SK-N-MC (cell line): ENCODE results near the gene DCUN1D2.
"Not testable (repeated sequence)": the region's sequence is repeated elsewhere in the genome, so short reads cannot be mapped to it uniquely, and the experiment has no call there.

Experiments
- DNase-seq: peaks from one replicate; pipeline ENCODE4 v3.0.0-alpha.2; 2011; ENCODE audit warnings: low read depth, low spot score
- H3K27ac ChIP-seq: fragments of 200-600 bp; sonication (generic); 2 replicates; pipeline ENCODE4 v1.5.1; 2016; ENCODE audit warnings: mixed run types
- H3K36me3 ChIP-seq: fragments of 200-600 bp; sonication (generic); 2 replicates; pipeline ENCODE4 v1.6.1; 2017; ENCODE audit warnings: antibody characterized with exemption, low read length, mixed read lengths; ENCODE audit not compliant: insufficient read depth
- H3K4me3 ChIP-seq: fragments of 200-600 bp; sonication (generic); 2 replicates; pipeline ENCODE4 v1.5.1; 2016
- H3K9ac ChIP-seq: fragments of 200-600 bp; sonication (generic); 2 replicates; pipeline ENCODE4 v1.8.0; 2017; ENCODE audit warnings: mixed run types, mixed read lengths; ENCODE audit not compliant: insufficient read length
- H3K9me3 ChIP-seq: fragments of 200-600 bp; sonication (generic); 2 replicates; pipeline ENCODE4 v1.6.1; 2017; ENCODE audit warnings: low read depth, mild to moderate bottlenecking, antibody characterized with exemption, low read length, moderate library complexity, mixed read lengths
- EZH2 ChIP-seq: fragments of 200-600 bp; sonication (generic); IDR thresholded peaks from one replicate; pipeline ENCODE4 v1.6.1; 2017; ENCODE audit warnings: antibody characterized with exemption
- FOXP2 ChIP-seq: optimal IDR thresholded peaks from 2 replicates; pipeline ENCODE3; 2011; ENCODE audit warnings: mild to moderate bottlenecking, moderate library complexity; ENCODE audit not compliant: insufficient read depth; ENCODE audit errors: extremely low read length, control extremely low read depth
- POLR2AphosphoS5 ChIP-seq: IDR thresholded peaks from 2 replicates; pipeline ENCODE4 v1.6.1; 2012; ENCODE audit warnings: mild to moderate bottlenecking, low read depth, low read length, borderline replicate concordance

The DCUN1D2 gene

GRCh38 chr13:113526466-113527220 lies 36.1 kb upstream of the DCUN1D2 start:
- Histone ChIP-seq H3K27ac (no peak overlapping the region), H3K9me3 (no peaks in the 10 kb centered on the region), H3K9ac (no peak overlapping the region), H3K36me3 (peaks cover 11% of the 10 kb centered on the region), H3K4me3 (no peak overlapping the region)
- DNase-seq: no peak
- TF ChIP-seq EZH2 (no peak), FOXP2 (no peak), POLR2AphosphoS5 (no peak)

GRCh38 chr13:113522438-113522837 lies 31.9 kb upstream of the DCUN1D2 start:
- not testable (repeated sequence) for H3K4me3 ChIP-seq, H3K9me3 ChIP-seq, H3K9ac ChIP-seq, H3K27ac ChIP-seq, DNase-seq
- peaks cover 11% of the 10 kb centered on the region for H3K36me3 ChIP-seq

- Histone ChIP-seq H3K9me3 (no peaks in the 10 kb centered on the region), H3K36me3 (peaks cover 8% of the 10 kb centered on the region), H3K4me3 (no peak overlapping the region), H3K9ac (no peak overlapping the region), H3K27ac (no peak overlapping the region)
- no peak for DNase-seq
- TF ChIP-seq POLR2AphosphoS5 (no peak), FOXP2 (no peak), EZH2 (no peak)
These were observed 30.1 kb upstream of the DCUN1D2 start for GRCh38 chr13:113520571-113520970.

- Histone ChIP-seq H3K9ac (no peak overlapping the region), H3K27ac (no peak overlapping the region), H3K36me3 (peaks cover 4% of the 10 kb centered on the region; the same call in 1 of the 2 replicates), H3K4me3 (no peak overlapping the region), H3K9me3 (no peaks in the 10 kb centered on the region)
- TF ChIP-seq POLR2AphosphoS5: no peak
- TF ChIP-seq EZH2: no peak
- TF ChIP-seq FOXP2: no peak
- no peak for DNase-seq
These were observed 29.0 kb upstream of the DCUN1D2 start for GRCh38 chr13:113519556-113519955.

GRCh38 chr13:113518076-113518803 lies 27.7 kb upstream of the DCUN1D2 start:
- Histone ChIP-seq H3K36me3 (peaks cover 3% of the 10 kb centered on the region; the same call in 1 of the 2 replicates), H3K9ac (no peak overlapping the region), H3K27ac (peak overlapping the region; percentile 45; the same call in 1 of the 2 replicates), H3K4me3 (no peak overlapping the region), H3K9me3 (no peaks in the 10 kb centered on the region)
- TF ChIP-seq POLR2AphosphoS5 (no peak), EZH2 (no peak), FOXP2 (no peak)
- DNase-seq: no peak

- H3K27ac ChIP-seq: no peak overlapping the region
- H3K4me3 ChIP-seq: no peak overlapping the region
- no peaks in the 10 kb centered on the region for H3K9me3 ChIP-seq
- H3K9ac ChIP-seq: no peak overlapping the region
- no peak for DNase-seq
- TF ChIP-seq EZH2 (no peak), FOXP2 (no peak), POLR2AphosphoS5 (no peak)
- H3K36me3 ChIP-seq: peaks cover 7% of the 10 kb centered on the region; the same call in 1 of the 2 replicates
These were observed 24.3 kb upstream of the DCUN1D2 start for GRCh38 chr13:113514847-113515246.

DNA sequence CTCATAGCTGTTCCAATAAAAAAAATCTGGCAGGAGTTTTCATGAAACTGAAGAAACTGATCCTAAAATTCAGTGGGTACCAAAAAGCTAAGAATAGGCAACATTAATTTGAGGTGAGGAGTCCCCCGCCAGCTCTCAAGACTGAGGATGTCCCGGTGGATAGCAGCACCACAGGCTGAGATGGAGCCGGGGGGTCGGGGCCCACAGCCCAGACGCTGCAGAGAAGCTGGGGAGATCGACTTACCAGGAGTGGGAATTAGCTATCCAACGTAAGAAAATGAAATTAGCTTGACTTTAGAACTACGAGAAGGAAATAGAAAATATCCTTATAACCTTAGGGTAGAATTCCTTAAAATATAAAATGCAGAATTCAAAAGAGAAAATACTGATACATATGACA lies 23.2 kb upstream of the DCUN1D2 start:
- Histone ChIP-seq H3K9ac (no peak overlapping the region), H3K9me3 (no peaks in the 10 kb centered on the region), H3K27ac (no peak overlapping the region), H3K36me3 (peaks cover 10% of the 10 kb centered on the region; the same call in 1 of the 2 replicates), H3K4me3 (no peak overlapping the region)
- TF ChIP-seq FOXP2: no peak
- no peak for TF ChIP-seq EZH2
- DNase-seq: no peak

GRCh38 chr13:113511361-113511760 lies 20.9 kb upstream of the DCUN1D2 start:
- Histone ChIP-seq H3K36me3 (peaks cover 10% of the 10 kb centered on the region; the same call in 1 of the 2 replicates), H3K27ac (no peak overlapping the region), H3K9ac (no peak overlapping the region), H3K9me3 (no peaks in the 10 kb centered on the region), H3K4me3 (no peak overlapping the region)
- no peak for TF ChIP-seq FOXP2
- no peak for TF ChIP-seq EZH2
- no peak for TF ChIP-seq POLR2AphosphoS5
- no peak for DNase-seq

DNA sequence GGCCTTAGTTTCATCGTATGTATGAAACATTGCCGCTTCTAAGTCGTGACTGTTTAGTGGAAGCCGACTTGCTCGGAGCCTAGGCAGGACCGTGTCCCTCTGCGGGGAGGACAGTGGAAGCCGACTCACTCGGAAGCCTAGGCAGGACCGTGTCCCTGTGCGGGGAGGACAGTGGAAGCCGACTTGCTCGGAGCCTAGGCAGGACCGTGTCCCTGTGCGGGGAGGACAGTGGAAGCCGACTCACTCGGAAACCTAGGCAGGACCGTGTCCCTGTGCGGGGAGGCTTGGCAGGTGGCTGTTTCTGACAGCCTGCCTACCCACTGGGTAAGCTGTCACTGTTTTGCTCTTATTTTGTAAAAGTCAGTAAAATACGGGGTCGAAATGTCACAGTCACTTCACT lies 20.4 kb upstream of the DCUN1D2 start:
- H3K9me3 ChIP-seq: no peaks in the 10 kb centered on the region
- peaks cover 10% of the 10 kb centered on the region; the same call in 1 of the 2 replicates for H3K36me3 ChIP-seq
- no peak overlapping the region for H3K4me3 ChIP-seq
- no peak for TF ChIP-seq FOXP2
- no peak for TF ChIP-seq EZH2
- TF ChIP-seq POLR2AphosphoS5: no peak
- H3K9ac ChIP-seq: no peak overlapping the region
- H3K27ac ChIP-seq: no peak overlapping the region
- no peak for DNase-seq
